Measurements from ENCODE around the gene DENND6A.
"Not testable (repeated sequence)": the region's sequence is repeated elsewhere in the genome, so short reads cannot be mapped to it uniquely, and the experiment has no call there.

Gene DENND6A

DNA sequence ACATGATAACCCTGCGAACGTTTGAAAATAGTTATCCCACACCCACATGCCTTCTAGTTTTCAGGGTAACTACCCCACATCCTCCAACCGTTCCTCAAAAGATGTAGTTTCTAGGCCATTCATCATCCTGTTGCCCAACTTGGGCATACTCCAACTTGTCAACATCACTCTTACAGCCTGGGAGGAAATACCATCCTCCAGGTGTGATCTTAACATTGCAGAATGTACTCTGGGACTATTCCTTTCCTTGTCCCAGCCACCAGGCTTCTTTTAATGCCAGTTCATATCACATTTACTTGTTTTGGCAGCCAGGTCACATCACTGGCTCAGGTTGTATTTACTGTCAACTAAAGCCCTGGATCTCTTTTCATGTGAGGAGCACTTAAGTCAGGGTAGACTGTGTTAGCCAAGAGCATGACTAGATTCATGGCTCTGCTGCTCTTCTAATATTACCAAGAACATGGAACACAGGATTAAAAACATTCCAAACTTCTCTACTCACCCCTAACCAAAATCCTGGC lies 4.0 kb upstream of the DENND6A start:
- in situ Hi-C loops (cut with HindIII; ENCODE audit: low sequenced_read_pairs) = no loop called here

DNA sequence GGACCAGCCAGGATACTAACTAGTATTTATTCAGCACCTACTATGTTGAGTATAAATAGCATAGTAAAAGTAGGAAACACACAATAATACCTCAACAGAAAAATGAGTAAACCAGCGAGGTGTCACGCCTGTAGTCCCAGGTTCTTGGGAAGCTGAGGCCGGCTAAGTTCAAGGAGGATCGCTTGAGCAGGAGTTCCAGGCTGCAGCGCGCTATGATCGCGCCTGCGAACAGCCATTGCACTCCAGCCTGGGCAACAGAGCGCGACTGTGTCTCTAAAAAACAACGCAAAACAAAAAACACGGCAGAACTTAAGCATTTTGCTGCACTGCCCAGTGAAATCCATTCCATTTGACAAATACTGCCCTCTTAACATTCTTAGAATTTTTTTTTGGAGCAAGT lies 1.3 kb upstream of the DENND6A start:
- in situ Hi-C loops (cut with HindIII; ENCODE audit: low sequenced_read_pairs) = no loop called here

DNA sequence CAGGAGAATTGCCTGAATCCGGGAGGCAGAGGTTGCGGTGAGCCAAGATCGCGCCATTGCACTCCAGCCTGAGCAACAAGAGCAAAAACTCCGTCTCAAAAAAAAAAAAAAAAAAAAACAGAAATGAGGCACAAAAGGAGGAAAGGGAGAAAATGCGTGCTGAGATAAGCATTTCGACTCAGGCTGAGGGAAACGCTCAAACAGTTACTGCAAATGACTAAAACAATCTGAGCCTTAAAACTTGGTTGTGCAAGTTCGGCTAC lies 813 bp downstream of the DENND6A start:
- in situ Hi-C loops (cut with HindIII; ENCODE audit: low sequenced_read_pairs) = not testable (repeated sequence)

DNA sequence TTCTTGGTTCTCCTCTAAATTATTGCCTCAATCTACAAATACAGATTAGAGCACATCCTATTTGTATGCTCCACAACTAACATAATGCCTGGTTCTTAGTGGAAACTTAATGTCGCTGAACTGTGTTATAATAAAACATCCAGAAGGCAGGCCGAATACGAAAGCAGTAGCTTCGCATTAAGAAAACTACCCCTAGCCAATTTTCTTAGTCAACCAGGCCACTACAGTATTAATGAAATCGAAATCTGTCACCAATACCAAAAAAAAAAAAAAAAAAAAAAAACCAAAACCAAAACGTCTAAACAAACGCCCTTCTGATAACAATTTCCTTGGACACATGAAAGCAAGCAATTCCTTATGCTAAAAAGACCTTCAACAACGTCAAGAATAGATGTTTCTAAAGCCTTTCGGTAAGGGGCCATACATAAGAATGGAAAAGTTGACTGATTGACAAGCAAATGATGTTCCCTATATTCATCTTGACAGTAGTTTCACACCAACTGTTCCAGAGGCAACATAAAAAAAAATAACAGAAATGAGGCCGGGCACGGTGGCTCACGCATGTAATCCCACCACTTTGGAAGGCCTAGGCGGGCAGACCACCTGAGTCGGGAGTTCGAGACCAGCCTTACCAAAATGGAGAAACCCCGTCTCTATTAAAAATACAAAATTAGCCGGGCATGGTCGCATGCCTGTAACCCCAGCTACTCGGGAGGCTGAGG lies 1.3 kb downstream of the DENND6A start:
- in situ Hi-C loops (cut with HindIII; ENCODE audit: low sequenced_read_pairs) = no loop called here

DNA sequence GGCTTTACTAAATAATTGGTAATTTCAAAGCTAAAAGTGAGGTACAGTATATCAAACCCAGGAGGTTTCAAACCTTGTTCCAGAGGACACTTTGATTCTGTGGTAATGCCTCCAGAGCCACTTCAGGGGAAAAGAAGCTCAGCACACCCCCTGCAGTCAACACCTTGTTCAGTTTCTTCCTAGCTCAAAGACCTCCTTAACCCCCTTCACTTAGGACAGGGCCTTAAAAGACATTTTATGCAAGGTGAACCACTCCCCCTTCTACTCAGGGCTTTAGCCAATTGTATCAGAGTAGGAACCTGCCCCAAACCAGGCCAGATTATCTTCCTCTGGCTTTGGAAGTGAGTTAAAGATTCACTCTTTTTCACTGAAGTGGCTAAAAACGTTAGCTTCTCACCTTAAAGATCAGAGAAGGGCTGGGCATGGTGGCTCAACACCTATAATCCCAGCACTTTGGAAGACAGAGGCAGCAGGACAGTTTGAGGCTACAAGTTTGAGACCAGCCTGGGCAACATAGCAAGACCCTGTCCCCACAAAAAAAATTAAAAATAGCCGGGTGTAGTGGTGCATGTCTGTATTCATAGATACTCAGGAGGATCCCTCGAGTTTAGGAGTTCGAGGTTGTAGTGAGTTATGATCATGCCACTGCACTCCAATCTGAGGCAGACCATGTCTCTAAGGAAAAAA lies 3.4 kb downstream of the DENND6A start:
- in situ Hi-C loops (cut with HindIII; ENCODE audit: low sequenced_read_pairs) = no loop called here

DNA sequence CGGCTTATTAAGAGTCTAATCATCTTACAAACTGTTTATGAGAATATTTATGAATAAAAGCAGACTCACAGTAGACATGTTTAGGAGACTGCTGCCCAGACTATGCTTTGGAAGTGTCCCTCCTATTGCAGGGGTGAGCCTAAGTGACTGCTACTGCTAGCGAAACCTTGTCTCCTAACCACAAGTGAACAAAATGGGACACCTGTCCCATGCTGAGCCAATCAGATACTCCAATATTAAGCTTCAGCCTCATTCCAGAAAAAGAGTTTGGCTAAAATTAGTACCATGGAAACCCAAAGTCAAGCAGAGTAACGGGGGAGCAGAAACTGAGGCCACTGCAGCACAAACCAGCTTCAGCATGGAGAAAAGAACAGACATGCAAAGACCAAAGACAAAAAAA lies 4.6 kb downstream of the DENND6A start:
- in situ Hi-C loops (cut with HindIII; ENCODE audit: low sequenced_read_pairs) = no loop called here

DNA sequence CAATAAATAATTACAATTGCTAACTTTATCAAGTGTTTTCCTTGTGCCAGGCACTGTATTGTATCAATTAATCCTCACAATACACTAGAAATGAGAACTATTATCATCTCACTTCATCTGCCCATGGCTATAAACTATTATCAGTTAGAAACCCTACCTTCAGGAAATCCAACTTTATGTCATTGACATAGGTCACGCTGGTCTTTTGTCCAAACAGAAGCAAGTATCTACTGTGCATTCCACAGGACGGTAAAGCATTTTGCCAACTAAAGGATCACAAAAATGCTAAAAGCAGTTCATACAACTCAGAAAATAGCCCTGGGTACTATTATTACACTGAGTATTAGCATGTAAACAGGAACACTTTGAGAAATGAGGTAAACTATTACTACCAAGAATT lies 9.6 kb downstream of the DENND6A start:
- in situ Hi-C loops (cut with HindIII; ENCODE audit: low sequenced_read_pairs) = no loop called here

DNA sequence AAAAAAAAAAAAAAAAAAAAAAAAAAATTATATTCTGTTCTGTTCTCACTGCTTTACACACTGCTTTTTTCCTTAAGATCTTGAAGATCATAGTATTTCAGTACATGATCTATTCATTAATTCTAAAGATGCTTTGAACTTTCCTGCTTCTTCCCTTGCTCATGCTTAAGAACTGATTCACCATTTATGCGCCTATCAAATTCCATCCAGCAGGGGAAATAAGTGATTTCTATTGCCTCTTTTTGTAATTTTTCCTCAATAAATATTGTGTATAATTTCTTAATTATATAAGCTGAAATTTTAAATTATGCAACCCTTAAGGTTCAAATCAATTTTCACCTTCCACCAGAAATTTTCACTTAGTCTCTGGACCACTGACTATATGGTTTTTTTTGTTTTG lies 10.6 kb downstream of the DENND6A start:
- in situ Hi-C loops (cut with HindIII; ENCODE audit: low sequenced_read_pairs) = no loop called here

DNA sequence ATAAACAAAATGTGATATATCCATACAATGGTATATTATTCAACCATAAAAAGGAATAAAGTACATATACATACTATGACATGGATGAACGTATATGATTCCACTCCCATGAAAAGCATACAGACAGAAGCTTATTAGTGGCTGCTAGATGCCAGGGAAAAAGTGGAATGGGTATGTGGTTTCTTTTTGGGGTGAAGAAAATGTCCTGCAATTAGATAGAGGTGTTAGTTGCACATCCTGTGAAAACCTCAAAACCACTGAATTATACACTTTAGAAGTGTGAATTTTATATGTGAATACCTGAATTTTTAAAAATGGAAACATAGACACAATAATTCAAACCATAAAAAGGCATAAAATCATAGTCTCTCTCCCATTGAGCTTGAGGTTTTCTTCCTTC lies 11.2 kb downstream of the DENND6A start:
- in situ Hi-C loops (cut with HindIII; ENCODE audit: low sequenced_read_pairs) = no loop called here

DNA sequence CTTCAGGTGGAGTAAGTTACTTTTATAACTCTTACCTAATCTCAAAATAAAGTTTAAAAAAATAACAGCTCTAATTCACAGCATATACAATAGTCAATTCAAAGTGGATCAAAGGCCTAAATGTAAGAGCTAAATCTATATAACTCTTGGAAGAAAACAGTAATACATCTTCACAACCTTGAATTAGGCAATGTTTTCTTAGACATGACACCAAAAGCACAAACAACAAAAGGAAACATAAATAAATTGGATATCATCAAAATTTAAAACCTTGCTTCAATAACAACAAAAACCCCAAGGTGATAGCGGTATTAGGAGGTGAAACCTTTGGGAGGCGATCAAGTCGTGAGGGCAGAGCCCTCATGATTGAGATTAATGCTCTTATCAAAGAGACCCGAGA lies 12.8 kb downstream of the DENND6A start:
- in situ Hi-C loops (cut with HindIII; ENCODE audit: low sequenced_read_pairs) = no loop called here

DNA sequence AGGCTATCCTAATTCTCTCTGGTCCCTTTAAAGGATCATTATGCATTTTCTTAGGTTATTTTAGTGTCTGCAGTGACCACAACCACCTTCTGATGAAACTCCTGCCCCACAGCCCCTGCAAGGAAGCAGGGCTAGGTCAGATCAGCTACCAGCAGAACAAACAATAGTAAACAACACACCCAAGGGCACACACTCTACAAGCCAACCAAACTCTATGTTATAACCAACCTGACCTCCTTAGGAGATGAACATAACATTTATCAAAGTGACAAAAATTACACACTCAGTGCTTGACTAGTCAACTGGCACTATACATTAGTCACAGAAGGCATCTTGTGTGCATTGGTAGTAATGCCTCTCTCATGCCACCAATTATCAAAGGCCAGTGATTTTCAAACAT lies 17.3 kb downstream of the DENND6A start:
- in situ Hi-C loops (cut with HindIII; ENCODE audit: low sequenced_read_pairs) = no loop called here

DNA sequence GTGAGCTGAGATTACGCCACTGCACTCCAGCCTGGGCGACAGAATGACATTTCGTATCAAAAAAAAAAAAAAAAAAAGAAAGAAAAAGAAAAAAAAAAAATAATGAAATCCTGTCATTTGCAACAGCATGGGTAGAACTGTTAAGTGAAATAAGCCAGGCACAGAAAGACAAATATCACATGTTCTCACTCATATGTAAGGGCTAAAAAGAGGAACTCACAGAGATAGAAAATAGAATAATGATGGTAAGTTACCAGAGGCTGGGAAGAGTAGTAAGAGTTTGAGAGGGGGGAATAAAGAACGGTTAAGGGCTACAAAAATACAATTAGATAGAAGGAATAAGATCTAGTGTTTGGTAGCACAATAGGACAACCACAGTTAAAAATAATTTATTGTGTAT lies 19.7 kb downstream of the DENND6A start:
- in situ Hi-C loops (cut with HindIII; ENCODE audit: low sequenced_read_pairs) = no loop called here

DNA sequence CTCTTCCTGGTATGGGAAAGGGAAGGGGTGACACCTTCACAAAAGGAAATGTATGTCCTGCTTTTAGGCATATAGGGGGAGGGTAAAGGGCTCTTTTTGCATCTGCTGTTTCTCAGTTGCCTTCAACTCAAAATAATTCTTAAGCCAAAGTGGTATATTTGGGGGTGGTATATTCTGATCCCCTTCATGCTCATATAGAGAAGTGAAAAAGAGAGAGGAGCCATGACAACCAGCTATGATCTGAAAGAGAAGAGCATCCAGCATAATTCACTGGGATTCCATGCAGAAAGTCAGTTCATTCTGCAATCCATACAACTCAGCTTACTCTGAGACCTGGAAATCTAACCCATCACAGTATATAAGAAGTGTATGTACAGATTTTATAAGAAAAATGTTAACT lies 22.3 kb downstream of the DENND6A start:
- in situ Hi-C loops (cut with HindIII; ENCODE audit: low sequenced_read_pairs) = no loop called here

DNA sequence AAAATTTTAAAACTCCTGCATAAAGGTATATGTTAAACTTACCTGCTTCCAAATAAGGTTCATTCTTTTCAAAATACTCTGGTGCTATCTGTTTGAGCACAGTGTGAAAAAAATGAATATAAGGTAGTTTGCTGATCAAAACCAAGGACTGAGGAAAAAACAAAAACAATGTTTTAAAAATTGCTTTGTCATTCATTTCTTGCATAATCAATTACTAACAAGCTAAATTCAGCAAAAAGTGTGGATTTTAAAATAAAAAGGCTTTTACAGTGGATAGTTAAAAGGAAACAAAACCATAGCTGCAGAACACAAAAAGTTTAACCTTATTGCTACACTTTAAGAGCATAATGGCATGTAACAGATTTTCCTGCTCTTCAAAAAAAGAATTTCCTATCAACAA lies 31.5 kb downstream of the DENND6A start:
- in situ Hi-C loops (cut with HindIII; ENCODE audit: low sequenced_read_pairs) = no loop called here

DNA sequence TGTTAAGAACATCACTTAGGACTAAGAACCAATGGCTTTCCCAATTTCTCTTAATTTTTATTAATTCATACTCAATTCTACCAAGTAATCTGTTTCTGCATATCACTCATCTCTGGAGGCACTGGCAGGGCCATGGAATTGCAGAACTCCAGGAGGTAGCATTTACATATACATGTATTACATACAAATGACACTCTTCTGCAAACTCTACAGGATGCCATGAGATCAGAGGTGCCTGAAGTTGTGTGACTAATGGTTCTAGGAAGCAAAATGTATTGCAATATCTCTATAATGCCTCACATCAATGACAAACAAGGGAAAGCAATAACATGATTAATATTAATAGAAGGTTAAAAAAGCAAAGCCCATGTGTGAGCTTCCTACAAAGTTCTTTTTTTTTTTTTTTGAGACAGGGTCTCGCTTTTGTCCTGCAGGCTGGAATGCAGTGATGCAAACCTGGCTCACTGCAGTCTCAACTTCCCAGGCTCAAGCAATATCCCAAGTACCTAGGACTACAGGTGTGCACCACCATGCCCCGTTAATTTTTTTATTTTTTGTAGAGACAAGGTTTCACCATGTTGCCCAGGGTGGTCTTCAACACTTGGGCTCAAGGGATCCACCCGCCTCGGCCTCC lies 33.0 kb downstream of the DENND6A start:
- in situ Hi-C loops (cut with HindIII; ENCODE audit: low sequenced_read_pairs) = no loop called here

DNA sequence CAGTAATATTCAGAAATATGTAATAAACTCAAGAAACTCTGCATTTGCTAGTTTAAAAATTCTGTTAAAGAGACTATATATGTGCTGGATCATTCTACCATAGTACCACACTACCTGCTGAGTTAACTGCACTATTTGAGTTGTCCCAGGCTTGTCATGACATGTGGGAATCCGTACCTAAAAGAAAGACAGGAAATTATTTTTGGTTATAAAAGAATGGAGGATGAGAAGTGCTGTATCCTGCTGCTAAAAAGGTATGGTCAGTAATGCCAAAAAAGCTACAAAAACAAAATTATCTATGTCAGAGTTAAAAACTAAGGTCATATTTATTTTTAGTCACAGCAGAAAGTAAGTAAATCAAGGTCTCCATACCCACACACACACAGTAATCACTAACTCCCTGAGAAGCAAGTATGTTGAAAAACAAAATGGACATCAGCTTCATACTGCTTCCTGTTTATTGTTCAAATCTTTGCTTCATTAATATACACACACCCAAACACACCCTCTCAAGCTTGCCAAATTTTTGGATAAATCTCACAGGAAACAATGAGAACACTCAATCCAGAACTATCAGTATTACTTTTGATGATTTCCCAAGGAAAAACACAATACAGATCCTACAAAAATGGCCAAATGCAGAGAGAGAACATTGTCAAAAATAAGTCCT lies 33.7 kb downstream of the DENND6A start:
- in situ Hi-C loops (cut with HindIII; ENCODE audit: low sequenced_read_pairs) = no loop called here

DNA sequence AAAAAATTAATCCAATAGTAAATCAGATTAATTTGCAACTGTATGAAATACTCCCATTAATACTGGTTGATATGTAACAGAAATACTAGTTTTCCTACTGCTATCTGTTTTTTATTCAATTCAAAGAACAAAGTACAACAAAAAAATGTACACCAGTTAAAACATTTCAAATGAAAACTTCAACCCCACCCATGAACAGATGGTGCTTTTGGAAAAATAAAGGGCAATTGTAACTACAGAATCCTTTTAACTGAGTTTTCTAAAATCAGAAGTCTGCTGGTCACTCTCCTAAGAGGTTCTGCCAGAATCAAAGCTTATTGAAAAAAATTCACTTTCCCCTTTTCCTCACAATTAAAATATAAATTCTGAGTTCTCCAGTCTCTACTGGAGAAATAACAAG lies 34.3 kb downstream of the DENND6A start:
- in situ Hi-C loops (cut with HindIII; ENCODE audit: low sequenced_read_pairs) = no loop called here

DNA sequence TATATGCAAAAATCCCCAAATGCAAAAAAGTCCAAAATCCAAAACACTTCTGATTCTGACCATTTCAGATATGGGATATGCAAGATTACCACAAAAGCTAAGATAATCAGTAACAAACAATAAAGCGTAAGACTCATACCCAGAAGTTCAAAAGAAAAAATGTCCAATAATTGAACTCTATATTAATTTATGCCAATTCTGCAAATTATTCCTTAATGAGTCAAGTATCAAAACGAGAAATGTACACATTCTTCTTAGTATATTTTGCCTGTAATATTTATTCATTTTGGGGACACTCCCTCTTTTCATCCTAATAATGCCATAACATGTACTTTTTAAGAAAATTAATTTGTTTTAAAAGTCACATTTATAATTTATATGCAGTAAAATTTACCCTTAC lies 37.1 kb downstream of the DENND6A start:
- in situ Hi-C loops (cut with HindIII; ENCODE audit: low sequenced_read_pairs) = no loop called here

DNA sequence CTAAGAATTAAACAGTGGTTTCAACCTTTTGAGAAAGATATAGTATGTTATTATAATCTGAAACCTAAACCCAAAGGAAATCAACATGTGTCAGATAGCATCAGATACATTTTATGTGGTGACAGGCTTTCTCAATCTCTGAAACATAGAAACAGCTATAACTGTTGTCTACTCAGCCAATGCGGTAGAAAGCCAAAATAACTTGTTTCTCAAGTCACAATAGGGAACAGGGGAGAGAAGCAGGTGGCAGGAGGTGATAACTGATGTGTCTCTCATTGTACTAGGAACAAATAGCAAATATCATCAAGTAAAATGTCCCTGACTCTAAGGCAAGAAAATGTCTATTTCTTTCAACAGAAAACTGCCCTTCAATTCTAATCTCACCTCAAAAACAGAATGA lies 38.6 kb downstream of the DENND6A start:
- in situ Hi-C loops (cut with HindIII; ENCODE audit: low sequenced_read_pairs) = no loop called here

DNA sequence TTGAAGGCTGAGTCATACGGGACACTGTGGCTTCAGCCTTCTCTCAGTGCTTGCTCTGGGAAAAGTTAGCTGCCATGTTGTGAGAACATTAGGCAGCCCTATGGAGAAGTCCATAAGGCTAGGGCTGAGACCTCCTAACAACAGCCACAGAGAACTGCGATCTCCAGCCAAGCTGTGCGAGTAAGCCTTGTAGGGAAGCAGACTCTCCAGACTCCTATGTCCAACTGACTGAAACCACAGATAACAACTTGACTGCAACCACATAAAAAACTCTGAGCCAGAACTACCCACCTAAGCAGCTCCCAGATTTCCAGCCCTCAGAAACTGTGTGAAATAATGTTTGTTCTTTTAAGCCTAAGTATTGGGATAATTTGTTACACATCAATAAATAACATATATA lies 40.7 kb downstream of the DENND6A start:
- in situ Hi-C loops (cut with HindIII; ENCODE audit: low sequenced_read_pairs) = no loop called here

DNA sequence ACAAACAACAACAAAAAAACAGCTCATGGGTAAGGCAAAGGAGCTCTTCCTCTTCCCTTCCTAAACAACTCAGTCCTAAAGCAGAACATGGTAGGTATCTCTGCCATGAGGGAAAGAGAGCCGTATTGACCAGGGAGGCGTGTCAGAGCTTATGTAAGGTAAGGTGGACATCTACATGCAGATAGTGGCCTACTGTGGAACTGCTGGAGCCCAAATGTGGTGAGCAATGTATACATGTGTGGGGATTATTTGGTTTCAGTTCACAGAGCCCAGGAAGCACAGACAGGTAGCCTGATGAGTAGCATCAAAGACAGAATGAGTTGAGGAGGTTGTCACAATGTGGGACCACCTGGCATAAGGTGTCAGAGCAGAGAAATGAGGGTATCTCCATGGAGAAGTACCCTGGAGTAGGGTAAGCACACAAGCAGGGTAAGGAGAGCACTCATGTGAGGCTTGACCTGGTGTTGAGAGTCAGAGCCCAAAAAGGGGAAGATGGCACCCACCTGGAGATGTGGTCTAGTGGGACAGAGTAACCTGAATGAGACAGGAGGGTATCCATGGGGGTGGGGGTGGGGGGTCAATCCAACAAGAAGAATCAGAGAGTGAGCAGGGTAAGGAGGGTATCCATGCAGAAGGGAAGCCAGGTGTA lies 45.5 kb downstream of the DENND6A start:
- in situ Hi-C loops (cut with HindIII; ENCODE audit: low sequenced_read_pairs) = no loop called here
